ENCODE data around the gene PRKN.

Gene PRKN

DNA sequence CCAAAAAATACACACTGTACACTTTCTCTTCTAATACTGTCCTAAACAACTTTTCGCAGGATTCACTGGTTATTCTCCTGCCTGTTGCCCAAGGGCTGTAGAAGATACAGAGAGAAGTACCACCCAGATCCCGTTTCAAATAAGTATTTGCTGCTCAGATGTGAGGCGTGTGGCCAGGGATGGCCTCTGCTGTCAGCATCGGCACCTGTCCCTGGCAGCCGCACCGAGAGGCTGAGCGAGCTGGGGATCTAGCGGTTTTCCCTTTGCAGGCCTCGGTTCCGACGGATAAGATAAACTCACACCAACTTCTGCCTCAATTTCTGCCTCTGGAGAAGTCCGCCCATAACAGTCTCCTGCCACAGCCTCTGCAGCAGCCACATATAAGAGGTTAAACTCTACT lies 768.5 kb downstream of the PRKN start:
- H3K4me3 ChIP-seq (ENCODE audit: low read length), result no peak overlapping the region
- no peak for TF ChIP-seq ZNF274 (IDR thresholded peaks at IDR 0.05; ENCODE audit: low read depth, low read length)

- no peak overlapping the region for H3K4me3 ChIP-seq (ENCODE audit: low read length)
- no peak for TF ChIP-seq ZNF274 (IDR thresholded peaks at IDR 0.05; ENCODE audit: low read depth, low read length)
These were observed 771.5 kb downstream of the PRKN start for GRCh38 chr6:161956082-161956481.

GRCh38 chr6:161954699-161955276 lies 772.8 kb downstream of the PRKN start:
- TF ChIP-seq ZNF274 (IDR thresholded peaks at IDR 0.05; ENCODE audit: low read depth, low read length), result no peak
- no peak overlapping the region for H3K4me3 ChIP-seq (ENCODE audit: low read length)

DNA sequence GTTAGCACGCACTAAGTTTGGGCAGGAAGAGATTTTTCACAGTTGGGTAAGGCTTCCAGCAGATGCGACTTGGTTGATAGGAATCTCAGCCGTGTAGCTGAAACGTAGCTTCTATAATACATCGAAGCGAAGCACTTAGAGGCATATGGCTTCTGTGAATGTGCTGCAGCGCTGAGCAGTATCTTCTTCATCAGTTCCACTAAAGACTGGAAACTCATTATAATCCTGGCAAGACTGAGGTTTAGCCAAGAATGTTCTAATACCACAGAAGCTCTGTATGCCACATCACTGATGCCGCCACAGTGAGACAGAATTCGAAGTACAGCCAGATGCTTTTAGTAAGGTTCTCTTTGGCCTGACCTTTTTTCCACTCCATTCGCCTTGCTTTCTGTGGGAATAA lies 773.5 kb downstream of the PRKN start:
- TF ChIP-seq ZNF274 (IDR thresholded peaks at IDR 0.05; ENCODE audit: low read depth, low read length), result no peak
- H3K4me3 ChIP-seq (ENCODE audit: low read length), result no peak overlapping the region

DNA sequence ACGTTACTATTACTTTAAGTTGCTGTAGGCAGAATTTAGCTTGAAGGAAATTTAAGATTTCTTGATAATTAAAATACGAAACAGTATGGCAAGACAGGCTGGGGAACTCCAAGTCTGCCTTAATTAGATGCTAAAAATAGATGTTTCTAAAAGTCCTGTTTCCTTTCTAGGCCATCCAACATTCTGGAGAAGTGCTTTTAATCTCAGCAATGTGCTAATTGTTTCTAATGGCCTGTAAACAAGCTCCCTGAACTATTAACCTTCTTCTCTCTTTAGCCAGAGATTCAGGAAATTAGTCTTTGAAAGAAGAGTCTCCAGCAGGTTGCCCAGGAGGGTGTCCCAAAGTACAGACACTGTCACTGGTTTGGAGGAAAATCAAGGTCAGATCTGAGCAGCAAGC lies 776.4 kb downstream of the PRKN start:
- H3K4me3 ChIP-seq (ENCODE audit: low read length), result no peak overlapping the region
- no peak for TF ChIP-seq ZNF274 (IDR thresholded peaks at IDR 0.05; ENCODE audit: low read depth, low read length)

GRCh38 chr6:161949531-161949930 lies 778.0 kb downstream of the PRKN start:
- TF ChIP-seq ZNF274 (IDR thresholded peaks at IDR 0.05; ENCODE audit: low read depth, low read length), result no peak
- H3K4me3 ChIP-seq (ENCODE audit: low read length), result no peak overlapping the region

DNA sequence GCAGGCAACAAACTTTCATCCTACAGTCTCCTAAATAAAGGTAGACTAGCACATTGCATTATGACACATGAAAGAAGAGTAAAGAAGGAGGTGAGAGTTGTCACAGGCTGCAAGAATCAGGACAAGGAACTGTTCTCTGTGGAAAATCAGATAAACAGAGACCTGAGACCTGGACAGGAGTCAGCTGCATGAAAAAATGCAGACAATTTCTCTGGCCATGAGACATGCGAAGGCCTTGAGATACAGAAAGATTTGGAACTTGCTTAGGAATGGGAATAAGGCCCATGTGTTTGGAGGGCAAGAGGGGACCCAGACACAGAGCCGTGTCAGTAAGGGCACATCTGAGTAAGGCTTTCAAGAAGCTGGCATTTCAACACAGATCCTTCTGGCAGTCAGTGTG lies 779.1 kb downstream of the PRKN start:
- H3K4me3 ChIP-seq (ENCODE audit: low read length), result no peak overlapping the region
- TF ChIP-seq ZNF274 (IDR thresholded peaks at IDR 0.05; ENCODE audit: low read depth, low read length), result no peak

DNA sequence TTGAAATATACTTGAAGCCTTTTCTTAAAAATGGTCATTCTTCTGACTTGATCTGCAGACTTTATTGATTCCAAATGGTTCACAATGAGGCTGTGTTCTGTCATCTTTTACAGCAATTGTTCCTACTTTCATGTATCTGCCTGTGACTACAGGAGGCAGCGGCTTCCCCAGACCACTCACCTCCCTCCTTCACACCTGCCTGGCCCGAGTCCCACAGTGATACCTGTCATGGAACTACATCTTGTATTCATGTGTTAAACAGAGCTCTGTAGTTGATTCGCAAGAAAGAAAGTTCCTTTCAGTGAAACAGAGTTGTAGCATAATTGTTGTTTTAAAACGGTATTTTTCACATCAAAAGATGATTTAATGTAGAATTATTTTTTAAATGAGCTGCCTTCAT lies 780.2 kb downstream of the PRKN start:
- no peak for TF ChIP-seq ZNF274 (IDR thresholded peaks at IDR 0.05; ENCODE audit: low read depth, low read length)

GRCh38 chr6:161946461-161946860 lies 781.1 kb downstream of the PRKN start:
- no peak overlapping the region for H3K4me3 ChIP-seq (ENCODE audit: low read length)
- no peak for TF ChIP-seq ZNF274 (IDR thresholded peaks at IDR 0.05; ENCODE audit: low read depth, low read length)

More for the DNA sequence above, 780.2 kb downstream of the PRKN start:
- no peak overlapping the region for H3K4me3 ChIP-seq (ENCODE audit: low read length)

- H3K4me3 ChIP-seq (ENCODE audit: low read length), result no peak overlapping the region
- TF ChIP-seq ZNF274 (IDR thresholded peaks at IDR 0.05; ENCODE audit: low read depth, low read length), result no peak
These were observed 784.0 kb downstream of the PRKN start for GRCh38 chr6:161943561-161943960.

GRCh38 chr6:161941565-161941964 lies 786.0 kb downstream of the PRKN start:
- TF ChIP-seq ZNF274 (IDR thresholded peaks at IDR 0.05; ENCODE audit: low read depth, low read length), result no peak
- H3K4me3 ChIP-seq (ENCODE audit: low read length), result no peak overlapping the region

GRCh38 chr6:161940519-161940918 lies 787.0 kb downstream of the PRKN start:
- TF ChIP-seq ZNF274 (IDR thresholded peaks at IDR 0.05; ENCODE audit: low read depth, low read length), result no peak
- no peak overlapping the region for H3K4me3 ChIP-seq (ENCODE audit: low read length)

- TF ChIP-seq ZNF274 (IDR thresholded peaks at IDR 0.05; ENCODE audit: low read depth, low read length), result no peak
These were observed 801.2 kb downstream of the PRKN start for GRCh38 chr6:161926324-161926723.

GRCh38 chr6:161924516-161925116 lies 803.0 kb downstream of the PRKN start:
- H3K4me3 ChIP-seq (ENCODE audit: low read length), result no peak overlapping the region
- TF ChIP-seq ZNF274 (IDR thresholded peaks at IDR 0.05; ENCODE audit: low read depth, low read length), result no peak

More at GRCh38 chr6:161926324-161926723, 801.2 kb downstream of the PRKN start:
- no peak overlapping the region for H3K4me3 ChIP-seq (ENCODE audit: low read length)

GRCh38 chr6:161922631-161923119 lies 804.9 kb downstream of the PRKN start:
- TF ChIP-seq ZNF274 (IDR thresholded peaks at IDR 0.05; ENCODE audit: low read depth, low read length), result no peak
- H3K4me3 ChIP-seq (ENCODE audit: low read length), result no peak overlapping the region

All from GM08714 (cell line).